SK-N-SH (cell line): ENCODE data around the gene FMO1.

ENCODE experiments used
- CTCF ChIP-seq: fragments of 200-600 bp; sonication (generic); IDR thresholded peaks from 2 replicates; pipeline ENCODE4 v1.6.1; 2017; ENCODE audit warnings: antibody characterized with exemption, mild to moderate bottlenecking, moderate library complexity
- FOXM1 ChIP-seq: IDR thresholded peaks from 2 replicates; pipeline ENCODE4 v1.4.0; 2012; ENCODE audit warnings: low read depth, mild to moderate bottlenecking
- GABPA ChIP-seq: IDR thresholded peaks from 2 replicates; pipeline ENCODE4 v1.4.0; 2012; ENCODE audit warnings: low read depth, mild to moderate bottlenecking
- POLR2AphosphoS5 ChIP-seq: IDR thresholded peaks from 2 replicates; pipeline ENCODE4 v1.6.1; 2012; ENCODE audit warnings: low read depth, low read length
- TAF1 ChIP-seq: IDR thresholded peaks from 2 replicates; pipeline ENCODE4 v1.6.1; 2012; ENCODE audit warnings: low read depth, mild to moderate bottlenecking, low read length, moderate library complexity, borderline replicate concordance
- YY1 ChIP-seq: IDR thresholded peaks from 2 replicates; pipeline ENCODE4 v1.4.0; 2012; ENCODE audit warnings: low read depth, mild to moderate bottlenecking

GRCh38 chr1:171257607-171258076 lies 9.3 kb downstream of the FMO1 start:
- TF ChIP-seq GABPA (no peak), TAF1 (no peak), CTCF (no peak), POLR2AphosphoS5 (no peak), FOXM1 (no peak), YY1 (no peak)
